Measurements from ENCODE around the gene SLX4IP. TPM values are rescaled to one million over a fixed set of nuclear protein-coding genes. Genes with fewer than 3 reads are reported as not detected.

The SLX4IP gene
- total RNA-seq, 1 experiment from 2014 or later, result 6.4 TPM

GRCh38 chr20:10476319-10476724 is 41.2 kb downstream of the SLX4IP start:
- Histone ChIP-seq H3K79me2 (ENCODE audit: low read length) (peaks cover 14% of the 10 kb centered on the region), H3K9ac (ENCODE audit: low read length) (no peak overlapping the region), H3K36me3 (ENCODE audit: low read depth, low read length) (no peaks in the 10 kb centered on the region), H3K4me2 (ENCODE audit: low read length) (peak overlapping the region; percentile 57), H3K9me3 (ENCODE audit: low read length) (no peaks in the 10 kb centered on the region), H3K27ac (ENCODE audit: low read length) (peak overlapping the region; percentile 45), H3F3A (ENCODE audit: low read length, unreplicated experiment) (no peaks in the 10 kb centered on the region), H3K4me3 (ENCODE audit: low read length) (no peak overlapping the region), H2AFZ (ENCODE audit: low read length) (peak overlapping the region; percentile 20; the same call in 1 of the 2 replicates), H3K9me2 (replicated peaks; ENCODE audit: low read length) (no peaks in the 10 kb centered on the region), H3K27me3 (ENCODE audit: low read length) (no peaks in the 10 kb centered on the region), H3K4me1 (ENCODE audit: insufficient read depth, low read length) (peaks cover 15% of the 10 kb centered on the region), H4K20me1 (ENCODE audit: low read length) (no peaks in the 10 kb centered on the region)
- no TSS peak for BruUV-seq (replicated peaks)
- ATAC-seq, result peak; percentile 96
- DNase-seq, result peak; percentile 80
- peak; percentile 44; the same call in 1 of the 2 replicates for TF ChIP-seq CTCF (conservative IDR thresholded peaks at IDR 0.05; ENCODE audit: low read depth, low read length)
- no peak for TF ChIP-seq EZH2 (IDR thresholded peaks at IDR 0.05; ENCODE audit: low read length, unreplicated experiment)
- ChIA-PET CTCF (interaction anchor here (0.6 kb wide), 1 partner anchor 60 kb away, joined by 3 read pairs; no protein-coding TSS in a partner anchor), POLR2A (ENCODE audit: unreplicated experiment) (interaction anchor here (0.5 kb wide), 1 partner anchor 80 kb away, joined by 3 read pairs; no protein-coding TSS in a partner anchor)
- intact Hi-C loops (cut with micrococcal nuclease), result loop anchor here (2.0 kb wide), 1 partner anchor 64 kb away; no protein-coding TSS in a partner anchor

GRCh38 chr20:10478205-10478604 is 43.1 kb downstream of the SLX4IP start:
- no peaks in the 10 kb centered on the region for H3K27me3 ChIP-seq (ENCODE audit: low read length)
- no peak overlapping the region for H2AFZ ChIP-seq (ENCODE audit: low read length)
- no peaks in the 10 kb centered on the region for H3K36me3 ChIP-seq (ENCODE audit: low read depth, low read length)
- CTCF ChIA-PET, result interaction anchor here (0.6 kb wide), 1 partner anchor 499 kb away, joined by 5 read pairs; no protein-coding TSS in a partner anchor
- no peak overlapping the region for H3K4me2 ChIP-seq (ENCODE audit: low read length)
- no peak overlapping the region for H3K27ac ChIP-seq (ENCODE audit: low read length)
- DNase-seq (no peak), ATAC-seq (no peak)
- POLR2A ChIA-PET (ENCODE audit: unreplicated experiment), result no interaction called here
- no peak overlapping the region for H3K9ac ChIP-seq (ENCODE audit: low read length)
- intact Hi-C loops (cut with micrococcal nuclease), result no loop called here
- no peaks in the 10 kb centered on the region for H3K9me2 ChIP-seq (replicated peaks; ENCODE audit: low read length)
- peaks cover 15% of the 10 kb centered on the region for H3K4me1 ChIP-seq (ENCODE audit: insufficient read depth, low read length)
- no peaks in the 10 kb centered on the region for H3F3A ChIP-seq (ENCODE audit: low read length, unreplicated experiment)
- H3K9me3 ChIP-seq (ENCODE audit: low read length), result no peaks in the 10 kb centered on the region
- H3K4me3 ChIP-seq (ENCODE audit: low read length), result no peak overlapping the region
- no peaks in the 10 kb centered on the region for H4K20me1 ChIP-seq (ENCODE audit: low read length)
- TF ChIP-seq EZH2 (IDR thresholded peaks at IDR 0.05; ENCODE audit: low read length, unreplicated experiment), result no peak
- TF ChIP-seq EZH2phosphoT487 (IDR thresholded peaks at IDR 0.05; ENCODE audit: borderline replicate concordance, low read length), result no peak
- no peak for TF ChIP-seq CTCF (conservative IDR thresholded peaks at IDR 0.05; ENCODE audit: low read depth, low read length)
- peaks cover 14% of the 10 kb centered on the region for H3K79me2 ChIP-seq (ENCODE audit: low read length)
- no TSS peak for BruUV-seq (replicated peaks)

- DNase-seq (no peak), ATAC-seq (no peak)
- no peaks in the 10 kb centered on the region for H3K9me2 ChIP-seq (replicated peaks; ENCODE audit: low read length)
- H3K79me2 ChIP-seq (ENCODE audit: low read length), result peaks cover 14% of the 10 kb centered on the region
- no peak overlapping the region for H3K27ac ChIP-seq (ENCODE audit: low read length)
- TF ChIP-seq EZH2phosphoT487 (IDR thresholded peaks at IDR 0.05; ENCODE audit: borderline replicate concordance, low read length) (no peak), CTCF (conservative IDR thresholded peaks at IDR 0.05; ENCODE audit: low read depth, low read length) (peak; percentile 40)
- H3K36me3 ChIP-seq (ENCODE audit: low read depth, low read length), result no peaks in the 10 kb centered on the region
- no peaks in the 10 kb centered on the region for H3F3A ChIP-seq (ENCODE audit: low read length, unreplicated experiment)
- no peak overlapping the region for H3K4me3 ChIP-seq (ENCODE audit: low read length)
- no peaks in the 10 kb centered on the region for H3K9me3 ChIP-seq (ENCODE audit: low read length)
- H3K4me1 ChIP-seq (ENCODE audit: insufficient read depth, low read length), result peaks cover 15% of the 10 kb centered on the region
- no peak overlapping the region for H2AFZ ChIP-seq (ENCODE audit: low read length)
- no peak overlapping the region for H3K9ac ChIP-seq (ENCODE audit: low read length)
- ChIA-PET CTCF (no interaction called here), POLR2A (ENCODE audit: unreplicated experiment) (no interaction called here)
- H4K20me1 ChIP-seq (ENCODE audit: low read length), result no peaks in the 10 kb centered on the region
- H3K27me3 ChIP-seq (ENCODE audit: low read length), result no peaks in the 10 kb centered on the region
- no peak overlapping the region for H3K4me2 ChIP-seq (ENCODE audit: low read length)
- intact Hi-C loops (cut with micrococcal nuclease), result no loop called here
- no TSS peak for BruUV-seq (replicated peaks)
Measured at GRCh38 chr20:10478930-10479329, 43.8 kb downstream of the SLX4IP start.

Data from PC-3 (cell line).